ENCODE measurements around the gene TRIM41.

DNA sequence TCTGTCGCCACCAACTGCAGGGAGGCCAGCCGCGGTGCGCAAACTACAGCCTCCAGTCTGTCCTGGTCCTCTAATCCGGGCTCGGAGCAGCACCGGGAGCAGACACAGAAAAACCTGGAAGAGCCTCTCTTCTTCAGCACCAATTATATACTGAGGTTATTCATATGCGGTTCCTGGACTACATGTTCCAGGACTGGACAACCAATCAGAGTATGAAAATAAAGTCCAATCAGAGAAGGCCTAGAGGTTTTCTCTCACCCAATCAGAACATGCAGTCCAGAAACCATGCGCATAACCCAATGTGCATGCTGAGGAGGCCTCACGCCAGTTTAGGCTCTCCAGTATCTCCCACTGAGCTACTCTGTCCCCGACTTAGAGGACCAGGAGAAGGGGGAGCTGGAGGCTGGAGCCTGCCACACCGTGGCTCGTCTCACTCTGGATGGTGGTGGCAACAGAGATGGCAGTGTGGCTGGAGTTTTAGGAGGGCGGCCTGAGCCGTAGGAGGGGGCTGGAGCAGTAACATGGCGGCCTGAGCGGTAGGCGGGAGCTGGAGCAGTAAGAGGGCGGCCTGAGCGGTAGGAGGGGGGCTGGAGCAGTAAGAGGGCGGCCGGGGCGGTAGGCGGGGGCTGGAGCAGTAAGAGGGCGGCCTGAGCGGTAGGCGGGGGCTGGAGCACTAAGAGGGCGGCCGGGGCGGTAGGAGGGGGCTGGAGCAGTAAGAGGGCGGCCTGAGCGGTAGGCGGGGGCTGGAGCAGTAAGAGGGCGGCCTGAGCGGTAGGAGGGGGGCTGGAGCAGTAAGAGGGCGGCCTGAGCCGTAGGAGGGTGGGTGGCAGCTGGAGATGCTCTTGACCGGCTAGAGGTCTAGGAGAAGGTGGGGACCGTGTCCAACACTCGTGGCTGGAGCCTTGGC lies 58.2 kb downstream of the TRIM41 start:
- TF ChIP-seq POLR2AphosphoS5 (IDR thresholded peaks at IDR 0.05; ENCODE audit: low read depth, low read length) (no peak), POLR2A (IDR thresholded peaks at IDR 0.05; ENCODE audit: low read depth, low read length) (no peak)

Data from GM12892 (cell line).